Brain microvascular endothelial cell (primary cell): ENCODE data around the gene ADGRD2.

ENCODE experiments used
- DNase-seq: peaks from one replicate; pipeline ENCODE4 v3.0.0-alpha.2; 2020
- H3K27ac ChIP-seq: fragments of 250-450 bp; sonication (Bioruptor Pico); 2 replicates; pipeline ENCODE4 v1.5.1; 2020; ENCODE audit warnings: mild to moderate bottlenecking, moderate library complexity
- H3K27me3 ChIP-seq: fragments of 250-450 bp; sonication (Bioruptor Pico); replicated peaks from 2 replicates; pipeline ENCODE4 v1.5.1; 2020; ENCODE audit warnings: mild to moderate bottlenecking
- H3K36me3 ChIP-seq: fragments of 250-450 bp; sonication (Bioruptor Pico); replicated peaks from 2 replicates; pipeline ENCODE4 v1.5.1; 2020; ENCODE audit warnings: mild to moderate bottlenecking
- H3K4me3 ChIP-seq: 2 replicates; pipeline ENCODE4 v1.5.1; 2011; ENCODE audit warnings: low read depth, mild to moderate bottlenecking, control low read depth, low read length, moderate library complexity
- in situ Hi-C: cut with HindIII; loops from 2 replicates; pipeline ENCODE4 v1.10.0; 2017; ENCODE audit warnings: low sequenced_read_pairs, low pct_ligation_motif_present
- TF ChIP-seq, protein P1 (sequence below): IDR thresholded peaks from 2 replicates; pipeline ENCODE4 v1.5.1; 2011; ENCODE audit warnings: low read depth, mild to moderate bottlenecking, moderate library complexity, low read length, control low read depth, inconsistent platforms; ENCODE audit errors: missing control alignments

Gene ADGRD2

DNA sequence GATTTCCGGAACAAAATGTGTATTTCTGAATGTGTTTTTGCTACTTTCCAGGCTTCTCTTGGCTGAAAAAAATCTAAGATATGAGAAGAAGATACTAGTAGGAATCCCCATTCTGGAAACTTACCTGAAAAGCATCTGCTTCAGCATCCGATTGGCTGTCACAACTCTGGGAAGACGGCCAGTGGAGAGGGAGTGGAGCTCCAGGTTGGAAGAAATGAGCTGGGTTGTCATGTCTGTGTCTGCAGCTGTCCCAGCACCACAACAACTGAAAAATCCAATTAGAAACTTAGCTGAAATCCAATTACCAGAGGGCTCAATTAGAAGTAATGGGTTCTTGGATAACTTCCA, 38.0 kb upstream of the ADGRD2 start:
- in situ Hi-C loops: no loop called here
- H3K36me3 ChIP-seq: peaks cover 50% of the 10 kb centered on the region
- TF ChIP-seq, protein P1, sequence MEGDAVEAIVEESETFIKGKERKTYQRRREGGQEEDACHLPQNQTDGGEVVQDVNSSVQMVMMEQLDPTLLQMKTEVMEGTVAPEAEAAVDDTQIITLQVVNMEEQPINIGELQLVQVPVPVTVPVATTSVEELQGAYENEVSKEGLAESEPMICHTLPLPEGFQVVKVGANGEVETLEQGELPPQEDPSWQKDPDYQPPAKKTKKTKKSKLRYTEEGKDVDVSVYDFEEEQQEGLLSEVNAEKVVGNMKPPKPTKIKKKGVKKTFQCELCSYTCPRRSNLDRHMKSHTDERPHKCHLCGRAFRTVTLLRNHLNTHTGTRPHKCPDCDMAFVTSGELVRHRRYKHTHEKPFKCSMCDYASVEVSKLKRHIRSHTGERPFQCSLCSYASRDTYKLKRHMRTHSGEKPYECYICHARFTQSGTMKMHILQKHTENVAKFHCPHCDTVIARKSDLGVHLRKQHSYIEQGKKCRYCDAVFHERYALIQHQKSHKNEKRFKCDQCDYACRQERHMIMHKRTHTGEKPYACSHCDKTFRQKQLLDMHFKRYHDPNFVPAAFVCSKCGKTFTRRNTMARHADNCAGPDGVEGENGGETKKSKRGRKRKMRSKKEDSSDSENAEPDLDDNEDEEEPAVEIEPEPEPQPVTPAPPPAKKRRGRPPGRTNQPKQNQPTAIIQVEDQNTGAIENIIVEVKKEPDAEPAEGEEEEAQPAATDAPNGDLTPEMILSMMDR: no peak
- peak overlapping the region; percentile 98 for H3K27ac ChIP-seq
- H3K27me3 ChIP-seq: no peaks in the 10 kb centered on the region
- no peak for DNase-seq
- no peak overlapping the region for H3K4me3 ChIP-seq

DNA sequence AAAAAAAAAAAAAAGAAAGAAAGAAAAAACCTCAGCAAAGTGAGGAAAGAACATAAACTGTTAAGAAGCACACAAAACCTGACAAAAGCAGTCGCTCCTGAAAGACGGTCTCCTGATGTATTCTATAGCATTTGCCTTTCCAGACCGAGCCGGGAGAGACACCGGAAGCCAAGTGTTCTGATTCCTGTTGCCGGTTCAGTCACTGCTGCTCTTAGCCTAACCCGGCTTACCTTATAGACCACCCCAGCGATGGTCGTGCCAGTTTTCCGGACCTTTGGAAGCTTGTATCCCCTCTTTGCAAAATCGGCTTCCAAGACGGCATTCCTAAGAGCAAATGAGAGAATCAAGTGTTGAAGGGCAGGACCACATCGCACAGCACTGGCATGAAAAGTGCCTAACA, 35.6 kb upstream of the ADGRD2 start:
- H3K27ac ChIP-seq: peak overlapping the region; percentile 93
- in situ Hi-C loops: no loop called here
- peaks cover 35% of the 10 kb centered on the region for H3K36me3 ChIP-seq
- no peaks in the 10 kb centered on the region for H3K27me3 ChIP-seq
- TF ChIP-seq, protein P1: no peak
- no peak for DNase-seq
- peak overlapping the region; percentile 100 for H3K4me3 ChIP-seq

DNA sequence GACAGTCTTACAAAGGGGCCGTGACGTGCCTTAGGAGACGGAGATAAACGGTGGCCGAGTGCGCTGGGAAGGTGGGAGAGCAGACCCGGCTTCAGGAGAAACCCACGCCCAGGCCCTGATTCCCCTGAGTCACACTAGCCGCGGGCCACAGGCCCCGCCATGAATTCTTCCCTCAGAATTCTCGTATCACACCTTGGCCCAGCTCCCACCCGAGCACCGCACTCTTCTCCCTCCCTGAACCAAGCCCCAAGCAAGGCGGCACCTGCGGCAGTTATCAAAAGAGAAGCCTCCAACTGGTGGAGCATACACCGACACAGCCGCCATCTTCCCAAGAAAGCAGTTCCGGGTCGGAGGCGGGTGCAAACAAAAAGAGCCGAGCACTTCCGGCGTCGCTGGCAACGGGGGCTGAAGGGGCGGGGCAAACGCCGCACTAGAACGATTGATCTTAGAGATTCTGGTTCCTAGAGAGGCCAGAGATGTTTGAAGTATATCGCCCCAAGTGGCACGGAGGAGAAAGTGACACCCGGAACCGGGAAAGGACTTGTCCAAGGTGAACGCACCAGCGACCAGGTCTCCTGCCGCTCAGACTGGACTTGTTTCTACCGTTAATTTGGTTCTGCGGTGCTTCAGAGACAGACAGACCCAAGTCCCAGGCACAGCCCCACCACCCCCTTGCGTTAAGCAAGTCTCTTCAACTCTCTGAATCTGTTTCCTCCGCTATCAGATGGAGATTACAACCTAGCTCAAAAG, 35.0 kb upstream of the ADGRD2 start, which contains the start of gene PSMB7:
Gene PSMB7 (minus strand): TSS at position 341 of the 750 bp plus-strand sequence. CDS start 17 bp downstream, at position 324.
- in situ Hi-C loops: no loop called here
- TF ChIP-seq, protein P1: peak; percentile 88
- H3K27me3 ChIP-seq: no peaks in the 10 kb centered on the region
- peak; percentile 96 for DNase-seq
- H3K36me3 ChIP-seq: peaks cover 30% of the 10 kb centered on the region
- H3K27ac ChIP-seq: peak within 1 kb of the TSS; percentile 93
- peak within 1 kb of the TSS; percentile 100 for H3K4me3 ChIP-seq

GRCh38 chr9:124415852-124416484, 34.3 kb upstream of the ADGRD2 start:
- Histone ChIP-seq H3K4me3 (peak overlapping the region; percentile 100), H3K27ac (no peak overlapping the region), H3K27me3 (no peaks in the 10 kb centered on the region), H3K36me3 (peaks cover 26% of the 10 kb centered on the region)
- TF ChIP-seq, protein P1: no peak
- no peak for DNase-seq
- in situ Hi-C loops: no loop called here

DNA sequence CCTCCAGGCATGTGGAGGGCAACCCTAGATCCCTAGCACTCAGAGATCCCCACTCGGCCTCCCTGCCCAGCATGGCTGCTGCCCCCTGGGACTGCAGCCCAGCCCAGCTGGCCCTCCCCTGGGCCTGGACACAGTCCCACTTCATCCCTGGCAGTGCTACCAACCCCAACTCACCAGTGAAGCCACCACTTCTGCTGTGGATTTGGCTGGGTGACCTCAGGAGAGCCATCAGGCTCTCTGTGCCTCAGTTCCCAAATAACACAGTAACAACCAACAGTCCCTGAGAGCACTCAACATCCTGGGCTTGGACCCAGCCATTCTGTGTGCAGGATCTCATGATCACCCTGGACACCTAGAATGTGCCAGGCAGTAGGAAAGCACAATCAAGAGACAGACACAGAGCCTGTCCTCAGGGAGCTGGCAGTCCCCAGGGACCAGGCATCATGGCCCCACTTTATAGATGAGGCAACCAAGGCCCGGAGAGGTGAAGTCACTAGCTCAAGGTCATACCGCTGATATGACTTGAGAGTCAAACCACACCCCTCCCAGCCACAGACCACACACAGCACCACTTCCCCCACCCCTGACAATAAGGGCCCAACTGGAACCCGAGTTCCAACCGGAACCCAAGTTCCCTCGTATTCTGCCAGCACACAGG, 30.3 kb upstream of the ADGRD2 start:
- peaks cover 3% of the 10 kb centered on the region for H3K27me3 ChIP-seq
- in situ Hi-C loops: no loop called here
- H3K36me3 ChIP-seq: peaks cover under 1% of the 10 kb centered on the region
- H3K4me3 ChIP-seq: no peak overlapping the region
- no peak for DNase-seq
- H3K27ac ChIP-seq: no peak overlapping the region
- TF ChIP-seq, protein P1: no peak
